Parathyroid adenoma (tissue), 2 donors: ENCODE data around the gene NFIC.

Experiments used
- H2AFZ ChIP-seq: fragments of 300-600 bp; sonication (generic); one replicate; pipeline ENCODE4 v1.7.0; 2017; ENCODE audit warnings: antibody characterized with exemption, mild to moderate bottlenecking
- H3K27ac ChIP-seq: fragments of 300-600 bp; sonication (generic); one replicate; pipeline ENCODE4 v1.7.0; 2017
- H3K27me3 ChIP-seq: fragments of 300-600 bp; sonication (generic); one replicate; pipeline ENCODE4 v1.7.0; 2017; ENCODE audit warnings: low read length; ENCODE audit not compliant: control insufficient read depth, insufficient read depth
- H3K36me3 ChIP-seq: fragments of 300-600 bp; sonication (generic); one replicate; pipeline ENCODE4 v1.7.0; 2017; ENCODE audit warnings: low read length; ENCODE audit not compliant: control insufficient read depth, insufficient read depth
- H3K4me1 ChIP-seq: fragments of 300-600 bp; sonication (generic); one replicate; pipeline ENCODE4 v1.7.0; 2017; ENCODE audit warnings: control low read depth
- H3K4me2 ChIP-seq: fragments of 300-600 bp; sonication (generic); one replicate; pipeline ENCODE4 v1.7.0; 2017; ENCODE audit warnings: low read length
- H3K4me3 ChIP-seq: fragments of 300-600 bp; sonication (generic); one replicate; pipeline ENCODE4 v1.7.0; 2017; ENCODE audit warnings: low read depth, low read length
- H3K79me2 ChIP-seq: fragments of 300-600 bp; sonication (generic); one replicate; pipeline ENCODE4 v1.7.0; 2017; ENCODE audit warnings: control low read depth
- H3K9ac ChIP-seq: fragments of 300-600 bp; sonication (generic); one replicate; pipeline ENCODE4 v1.7.0; 2017; ENCODE audit warnings: mild to moderate bottlenecking
- H3K9me3 ChIP-seq: fragments of 300-600 bp; sonication (generic); one replicate; pipeline ENCODE4 v1.7.0; 2017; ENCODE audit warnings: low read length; ENCODE audit not compliant: control insufficient read depth
- CTCF ChIP-seq: fragments of 300-600 bp; sonication (generic); IDR thresholded peaks from one replicate; pipeline ENCODE4 v1.7.0; 2017; ENCODE audit warnings: antibody characterized with exemption, mild to moderate bottlenecking
- donor health status: primary hyperparathyroidism.

Gene NFIC

GRCh38 chr19:3470500-3471128, 104.2 kb downstream of the NFIC start:
- TF ChIP-seq CTCF, result no peak
- Histone ChIP-seq H3K9me3 (no peaks in the 10 kb centered on the region), H3K4me1 (no peaks in the 10 kb centered on the region), H3K27ac (no peak overlapping the region), H3K4me2 (no peak overlapping the region), H3K36me3 (no peaks in the 10 kb centered on the region), H3K79me2 (no peaks in the 10 kb centered on the region), H2AFZ (no peak overlapping the region), H3K4me3 (no peak overlapping the region), H3K9ac (no peak overlapping the region), H3K27me3 (no peaks in the 10 kb centered on the region)

GRCh38 chr19:3471954-3472655, 105.7 kb downstream of the NFIC start:
- Histone ChIP-seq H3K4me3 (no peak overlapping the region), H3K4me2 (peak overlapping the region; percentile 17), H2AFZ (no peak overlapping the region), H3K9me3 (no peaks in the 10 kb centered on the region), H3K4me1 (no peaks in the 10 kb centered on the region), H3K79me2 (no peaks in the 10 kb centered on the region), H3K9ac (no peak overlapping the region), H3K27ac (no peak overlapping the region), H3K27me3 (no peaks in the 10 kb centered on the region), H3K36me3 (no peaks in the 10 kb centered on the region)
- TF ChIP-seq CTCF, result peak; percentile 85

- no peak for TF ChIP-seq CTCF
- H3K79me2 ChIP-seq, result no peaks in the 10 kb centered on the region
- no peak overlapping the region for H3K27ac ChIP-seq
These were observed 107.6 kb downstream of the NFIC start for GRCh38 chr19:3474010-3474409.

GRCh38 chr19:3474614-3475013, 108.2 kb downstream of the NFIC start:
- H3K4me3 ChIP-seq, result no peak overlapping the region

More at GRCh38 chr19:3474010-3474409, 107.6 kb downstream of the NFIC start:
- Histone ChIP-seq H3K9me3 (no peaks in the 10 kb centered on the region), H3K27me3 (no peaks in the 10 kb centered on the region), H3K4me3 (no peak overlapping the region), H3K9ac (no peak overlapping the region), H3K4me2 (no peak overlapping the region), H3K36me3 (no peaks in the 10 kb centered on the region), H3K4me1 (no peaks in the 10 kb centered on the region), H2AFZ (no peak overlapping the region)

More at GRCh38 chr19:3474614-3475013, 108.2 kb downstream of the NFIC start:
- Histone ChIP-seq H3K9me3 (no peaks in the 10 kb centered on the region), H3K79me2 (no peaks in the 10 kb centered on the region), H3K27me3 (no peaks in the 10 kb centered on the region), H3K4me1 (no peaks in the 10 kb centered on the region), H3K27ac (no peak overlapping the region), H3K4me2 (no peak overlapping the region), H3K36me3 (no peaks in the 10 kb centered on the region), H3K9ac (no peak overlapping the region), H2AFZ (no peak overlapping the region)
- no peak for TF ChIP-seq CTCF
